PC-3 (cell line): ENCODE measurements around the gene TMEM179B.

Source experiments
- CTCF ChIP-seq: fragments of 300-600 bp; sonication (generic); conservative IDR thresholded peaks from 2 replicates; pipeline ENCODE4 v1.5.1; 2017; ENCODE audit warnings: antibody characterized with exemption, low read depth, mild to moderate bottlenecking, low read length
- EZH2 ChIP-seq: fragments of 300-600 bp; sonication (generic); IDR thresholded peaks from one replicate; pipeline ENCODE4 v1.6.1; 2017; ENCODE audit warnings: antibody characterized with exemption, mild to moderate bottlenecking, low read length; ENCODE audit not compliant: unreplicated experiment
- EZH2phosphoT487 ChIP-seq: fragments of 300-600 bp; sonication (generic); IDR thresholded peaks from 2 replicates; pipeline ENCODE4 v1.6.1; 2018; ENCODE audit warnings: mild to moderate bottlenecking, antibody characterized with exemption, low read length, borderline replicate concordance

- TF ChIP-seq EZH2phosphoT487 = no peak
- TF ChIP-seq CTCF = no peak
- TF ChIP-seq EZH2 = no peak
Observed at GRCh38 chr11:62796281-62796680, 9.1 kb downstream of the TMEM179B start.
